GM12891 (cell line): ENCODE data around the gene TRAPPC12.

ENCODE experiments used
- POLR2A ChIP-seq: IDR thresholded peaks from 2 replicates; pipeline ENCODE4 v1.6.1; 2011; ENCODE audit warnings: low read depth, low read length, control low read depth
- POLR2AphosphoS5 ChIP-seq: IDR thresholded peaks from 2 replicates; pipeline ENCODE4 v1.6.1; 2011; ENCODE audit warnings: low read depth, low read length, control low read depth

DNA sequence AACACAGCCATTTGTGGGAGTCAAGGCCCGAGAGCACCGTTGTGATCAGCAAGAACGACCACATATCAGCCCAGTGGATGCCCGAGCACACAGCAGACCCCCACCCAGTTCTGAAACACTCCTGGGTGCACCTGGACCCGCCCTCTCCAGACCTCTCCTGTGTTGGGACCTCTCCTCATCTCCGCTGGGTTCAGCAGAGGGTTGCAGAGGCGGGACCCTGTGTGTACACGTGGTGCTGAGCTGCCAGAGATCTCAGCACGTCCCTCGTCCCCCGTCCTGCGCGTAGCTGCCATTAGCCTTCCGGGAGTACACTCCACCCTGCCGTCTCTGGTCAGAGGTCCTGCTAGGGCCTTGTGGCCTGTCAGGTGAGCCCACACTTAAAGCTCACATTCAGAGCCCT is 88.2 kb downstream of the TRAPPC12 start:
- no peak for TF ChIP-seq POLR2A
- no peak for TF ChIP-seq POLR2AphosphoS5
